Raji (cell line): Measurements from ENCODE around the gene DBX1.

ENCODE experiments used
- POLR2A ChIP-seq: IDR thresholded peaks from 2 replicates; pipeline ENCODE4 v1.6.1; 2011; ENCODE audit warnings: low read depth, low read length, control low read depth; ENCODE audit not compliant: insufficient read depth

DBX1 gene

DNA sequence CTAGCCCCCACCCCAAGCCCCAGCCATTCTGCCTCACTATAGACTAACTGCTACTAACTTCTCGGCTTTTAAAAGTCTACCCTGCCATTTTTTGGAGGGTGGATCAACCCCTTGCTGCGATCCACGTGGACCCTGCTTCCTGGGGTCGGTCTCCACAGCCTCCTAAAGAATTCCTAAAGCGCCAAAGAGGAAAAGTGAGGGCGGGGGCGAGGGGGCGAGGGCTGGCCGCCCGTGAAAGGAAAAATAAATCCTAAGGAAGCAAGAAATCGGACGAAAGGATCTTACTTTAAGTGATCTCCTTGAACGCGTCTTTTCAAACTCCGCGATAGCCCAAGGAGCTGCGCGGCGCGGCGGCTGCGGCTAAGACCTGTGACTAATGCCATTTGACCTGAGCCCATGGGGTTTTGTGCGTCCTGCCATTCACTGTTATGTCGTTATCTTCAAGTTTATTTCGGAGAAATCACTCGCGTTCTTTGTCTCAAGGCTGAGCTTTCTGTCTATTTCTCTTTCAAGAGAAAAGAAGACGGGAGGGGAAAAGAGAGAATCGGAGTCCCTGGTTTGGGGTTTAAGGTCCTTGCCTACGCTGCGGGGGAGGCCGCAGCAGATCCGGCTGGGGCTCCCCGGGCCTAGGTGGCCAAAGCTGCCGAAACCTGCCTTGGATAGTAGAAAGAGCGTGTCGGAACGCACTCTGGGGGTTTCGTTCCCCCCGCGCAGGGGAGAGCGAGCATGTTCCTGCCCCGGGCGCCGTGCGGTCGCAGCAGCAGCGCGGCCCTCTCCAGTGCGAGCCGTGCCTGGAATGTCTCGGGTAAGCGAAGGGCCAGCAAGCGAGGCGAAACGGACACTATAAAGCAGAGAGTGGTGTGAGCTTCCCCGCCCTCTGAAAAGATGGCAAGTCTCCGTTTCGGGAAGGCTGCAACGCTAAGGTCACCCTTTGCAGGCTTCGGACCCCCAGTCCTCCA lies 2.8 kb upstream of the DBX1 start:
- TF ChIP-seq POLR2A = no peak

DNA sequence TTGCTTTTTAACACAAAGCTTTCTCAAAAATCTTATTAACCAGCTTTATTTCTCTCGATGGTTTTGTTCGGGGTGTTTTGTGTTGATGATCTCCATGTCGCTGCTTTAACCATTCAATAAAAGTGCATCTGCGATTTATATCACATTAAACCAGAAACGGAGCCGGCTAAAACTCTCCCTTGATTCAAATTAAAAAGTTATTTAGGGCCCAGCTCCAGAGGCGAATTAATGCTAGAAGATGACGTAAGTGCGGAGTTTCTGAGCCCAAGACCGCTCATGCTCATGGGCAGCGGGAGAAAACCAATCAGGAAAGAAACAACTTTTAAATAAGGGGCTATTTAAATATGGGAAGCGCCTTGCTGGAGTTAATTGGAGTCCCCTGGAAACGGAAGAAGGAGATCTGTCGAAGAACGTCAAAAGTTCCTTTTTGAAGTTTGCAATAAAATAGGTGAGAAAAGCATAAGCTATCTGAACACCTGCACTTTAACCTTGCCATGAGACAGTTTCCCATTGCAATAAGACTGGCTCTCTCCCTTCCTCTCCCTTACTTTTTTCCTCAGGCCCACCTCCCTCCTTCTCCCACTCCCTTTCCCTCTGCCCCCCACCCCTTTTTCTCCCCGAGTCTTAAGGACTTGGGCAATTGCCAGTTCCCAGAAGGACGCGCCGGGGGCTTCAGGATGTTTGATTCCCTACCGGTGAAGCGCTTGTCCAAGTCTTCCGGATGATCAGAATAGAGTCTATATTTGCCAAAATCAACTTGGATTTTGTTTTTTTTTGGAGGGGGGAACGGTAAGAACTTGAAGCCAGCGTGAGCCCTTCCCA lies 1.9 kb upstream of the DBX1 start:
- no peak for TF ChIP-seq POLR2A

DNA sequence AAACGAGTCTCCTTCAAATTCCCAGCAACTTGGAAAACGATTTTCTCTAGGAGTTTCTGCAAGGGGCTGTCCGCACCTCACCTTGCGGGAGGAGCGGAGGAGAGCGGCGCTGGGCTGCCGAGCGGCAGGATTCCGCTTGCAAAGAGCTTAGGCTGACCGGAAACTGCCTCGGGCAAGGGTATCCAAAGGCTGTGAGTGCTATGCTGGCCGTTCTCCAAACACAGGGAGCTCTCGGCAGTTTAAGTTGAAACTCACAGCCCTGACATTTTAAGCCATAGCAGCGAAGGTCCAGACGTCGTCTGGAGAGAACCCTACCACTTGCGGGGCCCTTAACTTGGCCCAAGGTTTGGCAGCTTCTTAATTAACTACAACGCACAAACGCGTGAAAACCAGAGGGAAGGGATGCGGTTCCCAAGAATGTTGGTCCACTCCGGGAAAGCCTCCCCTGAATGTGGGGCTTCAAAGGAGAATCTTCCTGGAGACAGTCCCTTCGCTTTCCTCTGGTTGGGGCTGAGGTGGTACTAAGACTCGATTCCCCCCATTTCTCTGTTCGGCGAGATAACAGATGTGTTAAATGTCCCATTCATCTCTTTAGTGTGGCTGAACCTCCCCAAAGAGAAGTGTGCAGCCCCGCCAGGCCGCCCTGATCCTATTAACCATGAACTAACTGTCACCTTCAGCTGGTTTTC lies 1.1 kb upstream of the DBX1 start:
- no peak for TF ChIP-seq POLR2A

- no peak for TF ChIP-seq POLR2A
Observed at GRCh38 chr11:20159466-20160381, 551 bp downstream of the DBX1 start.

- no peak for TF ChIP-seq POLR2A
Observed at GRCh38 chr11:20158597-20159257, 1.5 kb downstream of the DBX1 start.

GRCh38 chr11:20157728-20158127 lies 2.5 kb downstream of the DBX1 start:
- TF ChIP-seq POLR2A = no peak

- no peak for TF ChIP-seq POLR2A
Observed at GRCh38 chr11:20156876-20157613, 3.2 kb downstream of the DBX1 start.

DNA sequence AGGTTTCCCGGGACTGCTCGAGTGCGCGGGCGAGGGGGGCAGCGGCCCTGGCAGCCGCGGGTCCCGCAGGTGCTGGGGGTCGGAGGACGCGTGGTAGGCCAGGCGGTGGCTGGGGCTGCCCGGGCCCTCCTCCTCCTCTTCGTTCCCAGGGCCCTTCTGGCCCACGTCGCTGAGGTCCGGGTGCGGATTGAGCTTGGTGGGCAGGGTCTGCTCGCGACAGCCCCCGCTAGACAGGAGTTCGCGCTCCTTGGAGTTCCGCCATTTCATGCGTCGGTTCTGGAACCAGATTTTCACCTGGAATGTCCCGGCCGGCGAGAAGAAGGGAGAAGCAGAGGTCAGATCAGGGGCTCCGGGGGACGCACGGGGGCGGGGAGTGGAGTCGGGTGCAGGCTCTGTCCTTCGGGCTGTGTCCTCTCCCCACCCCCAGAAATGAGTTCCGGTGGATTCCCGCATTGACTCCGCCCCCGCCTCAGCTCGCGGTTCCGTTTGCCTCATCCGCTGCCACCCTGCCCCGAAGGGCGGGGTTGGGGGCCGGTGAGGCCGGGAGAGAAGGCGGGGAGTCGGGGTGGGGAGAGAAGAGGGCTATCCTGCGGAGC lies 3.9 kb downstream of the DBX1 start:
- TF ChIP-seq POLR2A = no peak

- TF ChIP-seq POLR2A = no peak
Observed at GRCh38 chr11:20155683-20156279, 4.5 kb downstream of the DBX1 start.

DNA sequence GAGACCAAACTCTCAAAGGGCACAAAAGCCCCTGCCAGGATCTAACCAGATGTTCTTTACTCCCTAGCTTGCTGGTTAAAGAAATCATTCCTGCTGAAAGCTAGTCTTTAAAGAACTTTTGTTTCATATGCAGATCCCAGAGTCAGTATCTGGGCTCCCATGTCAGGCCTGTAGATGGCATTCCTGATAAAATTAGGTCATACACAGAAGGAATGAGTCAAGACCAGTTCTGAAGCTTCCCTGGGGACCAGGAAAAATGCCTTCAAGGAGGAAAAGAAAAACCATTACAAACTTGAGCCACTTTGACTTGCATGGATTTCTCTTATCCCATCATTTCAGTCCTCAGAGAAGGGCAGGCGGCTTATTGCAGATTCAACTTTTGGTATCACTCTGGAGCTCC lies 5.9 kb downstream of the DBX1 start:
- TF ChIP-seq POLR2A = no peak

- TF ChIP-seq POLR2A = no peak
Observed at GRCh38 chr11:20138707-20139106, 21.6 kb downstream of the DBX1 start.

DNA sequence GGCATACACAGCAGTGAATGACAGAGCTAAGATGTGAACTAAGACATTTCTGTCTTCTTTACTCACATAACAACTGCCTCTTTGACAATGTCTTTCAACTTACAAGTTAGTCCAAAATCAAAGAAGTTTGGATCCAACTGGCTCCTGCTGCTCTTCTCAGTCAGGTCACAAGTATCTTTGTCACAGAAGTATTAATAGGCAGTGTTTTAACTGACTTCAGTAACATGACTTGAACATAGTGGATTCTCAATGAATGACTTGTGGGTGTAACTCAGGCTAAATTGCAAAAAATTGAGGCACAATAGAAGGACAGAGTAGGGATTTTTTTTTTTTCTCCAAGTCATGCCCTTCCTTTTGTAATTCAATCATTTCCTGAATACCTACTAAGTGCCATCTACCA lies 22.6 kb downstream of the DBX1 start:
- no peak for TF ChIP-seq POLR2A
